Fibroblast of skin of left quadriceps (primary cell): ENCODE measurements around the gene PTPRO.
"Not testable (repeated sequence)": the region's sequence is repeated elsewhere in the genome, so short reads cannot be mapped to it uniquely, and the experiment has no call there.

Source experiments
- DNase-seq, 2 experiments: peaks; one replicate each; pipeline ENCODE4 v3.0.0-alpha.2; 2013; ENCODE audit warnings: low read depth in 2 of 2

Gene PTPRO

DNA sequence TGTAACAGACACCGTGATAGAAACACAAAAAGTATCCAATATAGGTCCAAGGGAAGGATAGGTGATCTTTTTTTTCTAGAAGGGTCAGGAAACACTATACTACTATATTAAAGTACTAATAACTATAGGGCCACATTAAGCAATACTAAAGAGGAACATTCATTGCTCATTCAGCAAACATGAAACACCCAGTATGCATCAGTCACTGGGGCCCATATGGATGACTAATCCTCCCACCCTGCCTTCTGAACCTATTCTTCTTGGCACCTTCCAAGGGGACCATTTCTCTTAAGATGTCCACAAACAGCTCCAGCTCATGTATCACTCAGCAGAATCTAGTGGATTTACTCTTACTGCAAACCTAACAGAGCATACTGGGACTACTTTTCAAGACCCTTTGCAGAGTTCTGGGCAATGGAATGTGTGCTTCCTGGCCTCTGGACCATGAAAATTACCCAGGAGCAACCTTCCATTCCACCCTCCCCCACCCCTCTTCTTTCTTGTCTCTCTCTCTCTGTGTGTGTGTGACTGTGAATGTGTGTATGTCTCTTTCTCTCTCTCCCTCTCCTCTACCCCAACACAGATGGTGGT, 279.0 kb downstream of the PTPRO start:
- DNase-seq, result peak; percentile 58 to 62

- DNase-seq, result no peak
Measured at GRCh38 chr12:15602051-15602672, 279.9 kb downstream of the PTPRO start.

DNA sequence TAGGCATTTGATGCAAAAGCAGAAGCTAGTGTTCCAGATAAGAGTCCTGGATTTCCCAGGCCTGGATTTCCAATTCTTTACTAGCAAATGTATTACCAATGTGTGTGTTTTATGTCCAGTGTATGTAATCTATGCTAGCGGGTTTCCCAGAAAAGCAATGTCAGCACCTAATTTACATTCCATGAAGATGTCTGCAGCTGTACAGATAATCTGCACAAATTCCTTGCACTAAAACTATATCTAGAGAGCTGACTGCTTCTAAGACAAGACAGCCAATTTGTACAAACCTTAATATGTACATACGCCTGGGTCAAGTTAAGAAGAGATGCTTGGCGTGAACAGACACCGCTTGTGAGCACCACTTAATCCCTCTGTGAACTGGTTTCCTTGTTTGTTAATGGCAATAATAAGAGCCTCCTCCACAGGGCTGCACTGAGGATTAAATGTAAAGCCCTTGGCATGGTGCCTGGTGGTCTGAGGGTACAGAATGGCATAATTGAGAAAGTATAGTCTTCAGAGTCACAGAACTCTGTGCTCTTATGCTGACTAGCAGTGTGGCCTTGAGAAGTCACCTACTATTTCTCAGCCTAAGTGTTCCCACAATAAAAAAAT, 281.3 kb downstream of the PTPRO start:
- peak; percentile 36 to 42 for DNase-seq

GRCh38 chr12:15605881-15606590, 283.7 kb downstream of the PTPRO start:
- no peak for DNase-seq

- no peak for DNase-seq
Measured at GRCh38 chr12:15608406-15608805, 286.1 kb downstream of the PTPRO start.

DNA sequence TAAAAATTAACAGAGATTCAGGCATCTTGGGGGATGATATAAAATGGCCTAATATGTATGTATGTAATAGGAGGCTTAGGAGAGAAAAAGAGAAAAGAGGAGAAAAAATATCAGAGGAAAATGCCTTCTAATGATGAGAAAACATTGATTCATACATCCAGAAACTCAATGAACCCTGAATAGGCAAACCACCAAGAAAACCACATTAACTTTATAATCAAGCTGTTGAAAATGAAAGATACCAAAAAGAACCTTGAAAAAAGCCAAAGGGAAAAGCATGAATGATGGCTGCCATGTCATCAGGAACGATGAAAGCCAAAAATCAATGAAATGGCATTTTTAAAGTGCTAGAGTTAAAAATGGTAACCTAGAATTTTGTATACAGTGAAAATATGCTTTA, 286.6 kb downstream of the PTPRO start:
- no peak for DNase-seq

GRCh38 chr12:15613981-15614380, 291.7 kb downstream of the PTPRO start:
- peak; percentile 54 to 58 for DNase-seq

DNA sequence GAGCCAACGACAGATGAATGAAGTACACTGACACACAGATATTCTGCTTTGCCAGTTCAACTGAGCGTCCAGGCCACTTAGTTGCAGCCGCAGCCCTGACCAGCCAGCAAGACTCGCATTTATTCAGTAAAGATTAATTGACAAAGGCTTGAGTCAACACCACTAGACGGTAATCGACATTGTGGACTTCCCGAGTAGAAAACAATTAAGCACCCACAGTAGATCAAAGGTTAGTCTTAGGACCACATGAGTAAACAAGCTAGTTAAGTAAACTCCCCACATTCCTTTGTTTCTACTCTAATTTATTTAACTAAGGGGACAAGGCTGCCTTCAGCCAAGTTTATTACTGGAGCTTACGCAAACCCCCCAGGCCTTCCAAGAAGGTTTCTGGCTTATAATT, 294.2 kb downstream of the PTPRO start:
- not testable (repeated sequence) for DNase-seq

- DNase-seq, result no peak
Measured at GRCh38 chr12:15620741-15621539, 298.6 kb downstream of the PTPRO start.

- no peak for DNase-seq
Measured at GRCh38 chr12:15625075-15625474, 302.8 kb downstream of the PTPRO start.

DNA sequence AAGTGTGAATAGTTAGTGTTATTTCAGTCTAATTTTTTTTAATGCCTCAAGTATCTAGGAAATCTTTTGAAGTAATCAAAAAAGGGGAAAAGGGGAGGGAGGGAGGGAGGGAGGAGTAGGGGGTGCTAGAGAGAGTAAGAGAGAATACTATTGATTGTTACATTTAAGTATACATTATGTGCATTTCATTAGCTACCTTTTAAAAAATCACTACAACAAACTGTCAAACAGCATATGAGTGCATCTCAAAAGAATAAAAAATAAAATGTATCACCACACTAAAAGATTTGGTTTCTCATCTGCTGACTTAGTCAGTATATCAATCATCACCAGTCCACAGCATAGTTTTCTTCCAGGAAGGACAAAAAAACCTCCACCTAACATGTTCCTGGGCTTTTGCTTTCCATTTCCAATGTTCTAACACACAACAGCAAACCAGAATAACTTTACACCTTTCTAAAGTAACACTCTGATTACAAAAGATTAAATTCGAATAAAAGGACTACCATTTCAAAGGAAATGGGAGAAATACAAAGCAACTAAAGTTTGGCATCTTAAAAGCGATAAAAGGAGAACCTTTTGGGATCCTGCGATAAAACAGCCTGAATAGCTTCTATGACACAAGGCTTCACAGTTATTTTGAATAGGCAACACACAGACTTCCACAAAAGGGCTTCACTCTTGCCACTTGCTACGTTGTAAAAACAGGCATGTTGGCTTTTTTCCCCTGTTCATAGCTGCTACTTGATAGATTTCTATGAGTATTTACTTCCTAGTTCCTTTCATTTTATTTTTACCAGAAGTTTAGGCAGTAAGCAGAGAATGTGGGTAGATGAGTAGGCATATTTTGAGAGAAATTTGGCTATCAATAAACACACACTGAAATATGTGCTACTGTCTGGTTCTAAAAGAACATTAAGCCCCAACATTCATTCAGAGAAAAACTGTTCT, 306.0 kb downstream of the PTPRO start:
- DNase-seq, result peak; percentile 29 to 40

DNA sequence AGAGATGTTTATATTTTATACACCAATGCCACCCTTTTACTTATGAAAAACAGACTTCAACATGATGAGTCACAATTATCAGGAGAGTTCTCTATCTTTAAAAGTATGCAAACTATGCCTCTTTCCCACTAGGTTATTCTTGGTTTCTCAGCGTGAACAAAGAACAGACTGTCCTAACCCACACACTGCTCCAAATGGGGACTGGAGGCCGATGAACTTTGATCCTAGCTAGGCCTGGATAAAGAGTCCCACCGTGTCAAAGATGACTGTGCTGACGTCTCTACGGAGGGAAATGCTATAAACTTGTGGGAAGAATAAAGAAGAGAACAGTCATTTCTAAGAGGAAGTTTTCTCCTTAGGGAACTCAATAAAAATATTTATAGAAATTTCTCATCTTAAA, 306.8 kb downstream of the PTPRO start:
- peak; percentile 83 to 84 for DNase-seq

- peak; percentile 69 for DNase-seq
Measured at GRCh38 chr12:15629761-15630160, 307.5 kb downstream of the PTPRO start.

GRCh38 chr12:15631007-15631715, 308.9 kb downstream of the PTPRO start:
- peak; percentile 12 to 24 for DNase-seq

DNA sequence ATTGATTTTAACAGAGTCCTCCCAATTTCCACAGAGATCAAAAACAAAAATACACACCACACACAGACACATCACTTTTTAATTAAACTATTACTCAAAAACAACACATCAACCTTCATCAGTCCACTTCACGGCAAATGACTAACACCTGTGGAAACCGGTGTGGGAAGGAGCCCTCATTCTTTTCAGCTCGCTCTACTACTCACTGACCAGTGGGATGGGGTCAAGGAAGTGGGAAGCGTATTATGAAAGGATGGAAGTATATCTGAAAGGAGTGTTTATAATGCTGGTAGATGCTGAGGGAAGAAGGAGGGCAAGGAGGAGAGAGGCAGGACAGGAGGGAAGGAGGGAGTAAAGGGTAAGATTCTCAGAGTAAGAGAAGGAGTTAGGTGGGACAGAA, 310.4 kb downstream of the PTPRO start:
- no peak for DNase-seq

DNA sequence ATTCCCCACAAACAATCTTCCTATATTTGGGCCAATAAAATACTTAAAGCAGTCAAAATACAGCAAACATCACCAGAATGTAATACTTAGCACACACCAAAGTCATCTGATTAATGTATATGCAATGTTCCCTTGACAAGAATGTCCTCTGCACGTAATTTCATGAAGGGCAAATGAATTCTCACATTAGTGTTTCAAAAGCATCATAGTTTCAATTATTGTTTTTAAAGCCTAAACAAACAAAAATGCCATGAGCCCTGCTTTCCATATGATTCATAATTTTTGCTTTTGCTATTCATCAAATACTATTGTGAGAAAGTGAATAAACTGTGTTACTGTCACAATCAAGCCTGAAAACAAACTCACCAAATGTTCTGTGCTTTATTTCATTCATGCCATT, 310.9 kb downstream of the PTPRO start:
- no peak for DNase-seq

DNA sequence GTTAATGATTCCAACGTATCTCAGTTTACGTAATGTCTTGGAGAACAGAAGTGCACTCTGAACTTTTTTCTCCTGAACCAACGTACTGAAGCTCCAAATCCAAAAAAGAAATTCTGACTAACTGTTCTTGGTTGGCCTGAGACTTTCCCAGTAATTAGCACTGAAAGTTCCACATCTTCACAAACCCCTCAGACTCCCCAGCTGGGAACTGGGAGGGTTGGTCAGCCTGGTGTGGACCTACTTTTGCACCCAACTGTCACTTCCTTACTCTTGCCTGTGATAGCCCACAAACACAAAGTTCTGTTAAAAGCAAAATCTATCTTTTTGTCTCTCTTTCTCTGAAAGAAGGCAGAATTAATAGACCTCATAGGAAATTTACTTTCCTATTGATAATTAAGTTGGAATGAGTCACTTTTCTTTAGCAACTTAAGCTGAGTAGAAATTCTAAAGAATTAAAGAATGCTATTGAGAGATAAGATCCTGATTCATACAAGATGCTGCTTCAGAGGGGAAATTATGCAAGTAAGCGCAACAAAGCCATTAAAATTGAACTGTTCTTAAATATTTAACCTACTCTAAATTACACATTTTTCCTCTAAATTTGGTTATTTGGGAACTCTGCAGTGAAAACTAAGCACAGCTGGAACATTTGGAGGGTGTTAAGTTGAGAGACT, 311.8 kb downstream of the PTPRO start:
- DNase-seq, result peak; percentile 60 to 66

GRCh38 chr12:15636060-15636890, 314.0 kb downstream of the PTPRO start:
- DNase-seq, result no peak

DNA sequence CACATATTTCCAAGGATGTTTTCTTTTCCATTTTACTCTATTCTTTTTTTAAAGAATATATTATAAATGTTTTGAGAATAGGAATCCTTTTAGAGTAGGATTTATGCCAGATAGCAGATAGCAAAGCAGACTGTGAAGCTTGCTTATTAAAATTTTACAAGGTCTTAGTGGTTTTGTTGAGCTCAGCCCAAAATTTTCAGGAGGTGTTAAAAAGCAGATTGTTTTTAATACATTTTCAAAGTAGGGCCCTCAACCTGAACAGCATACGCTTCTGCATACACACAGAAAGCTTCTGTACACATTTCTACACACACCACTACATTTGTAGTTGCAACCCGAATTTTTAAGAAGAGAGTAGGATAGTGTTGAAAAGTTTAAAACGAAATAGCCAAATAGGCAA, 315.9 kb downstream of the PTPRO start:
- DNase-seq, result no peak
